HG03066 (cell line): Measurements from ENCODE around the gene GFI1B.
"Not testable (repeated sequence)": the region's sequence is repeated elsewhere in the genome, so short reads cannot be mapped to it uniquely, and the experiment has no call there.

ENCODE experiments used
- ATAC-seq: cut with Tn5 transposase; IDR thresholded peaks from one replicate; pipeline ENCODE4 v1.9.1; 2021; ENCODE audit warnings: low read depth; ENCODE audit not compliant: unreplicated experiment

GFI1B gene

GRCh38 chr9:132989998-132990557 lies 11.6 kb downstream of the GFI1B start:
- ATAC-seq: not testable (repeated sequence)

- no peak for ATAC-seq
These were observed 12.3 kb downstream of the GFI1B start for GRCh38 chr9:132990781-132991180.

DNA sequence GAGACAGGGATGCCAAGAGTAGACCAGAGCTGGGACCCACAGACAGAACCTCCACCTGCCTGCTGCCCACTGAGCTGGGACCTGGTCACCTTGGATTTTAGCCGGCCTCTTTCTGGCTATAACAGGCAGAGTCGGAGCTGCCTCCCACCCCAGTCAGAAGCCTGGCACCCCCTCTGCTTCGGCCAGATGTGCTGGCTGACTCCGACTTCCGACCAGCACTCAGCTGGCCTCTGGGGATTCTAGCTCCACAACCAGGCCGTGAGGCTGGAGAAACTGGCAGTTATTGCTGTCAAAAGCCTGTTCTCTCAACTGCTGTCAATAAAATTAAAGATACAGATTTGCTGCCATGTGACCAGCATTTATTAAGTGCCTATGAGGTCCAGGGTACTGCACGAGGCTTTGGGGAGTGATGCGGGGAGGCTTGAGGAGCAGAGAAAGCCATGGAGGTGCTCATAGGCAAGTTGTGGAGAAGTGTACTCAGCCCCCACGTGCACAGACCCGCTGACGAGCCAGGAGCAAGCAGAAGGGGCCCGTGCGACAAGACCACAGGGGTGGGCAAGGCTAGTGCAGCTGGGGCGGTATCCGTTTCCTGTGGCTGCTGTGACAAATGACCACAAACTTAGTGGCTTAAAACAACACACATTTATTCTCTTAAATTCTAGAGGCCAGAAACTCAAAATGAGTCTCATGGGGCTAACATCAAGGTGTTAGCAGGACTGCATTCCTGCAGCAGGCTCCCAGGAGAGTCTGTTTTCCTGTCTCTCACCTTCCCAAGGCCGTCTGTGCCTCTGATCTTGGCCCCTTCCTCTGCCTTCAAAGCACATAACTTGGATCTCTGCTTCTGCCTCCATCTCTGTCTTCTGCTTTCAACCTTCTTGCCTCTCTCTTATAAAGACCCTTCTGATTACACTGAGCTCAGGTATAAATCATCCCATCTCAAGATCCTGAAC lies 13.1 kb downstream of the GFI1B start:
- ATAC-seq: no peak

GRCh38 chr9:132993511-132993939 lies 15.0 kb downstream of the GFI1B start:
- no peak for ATAC-seq

DNA sequence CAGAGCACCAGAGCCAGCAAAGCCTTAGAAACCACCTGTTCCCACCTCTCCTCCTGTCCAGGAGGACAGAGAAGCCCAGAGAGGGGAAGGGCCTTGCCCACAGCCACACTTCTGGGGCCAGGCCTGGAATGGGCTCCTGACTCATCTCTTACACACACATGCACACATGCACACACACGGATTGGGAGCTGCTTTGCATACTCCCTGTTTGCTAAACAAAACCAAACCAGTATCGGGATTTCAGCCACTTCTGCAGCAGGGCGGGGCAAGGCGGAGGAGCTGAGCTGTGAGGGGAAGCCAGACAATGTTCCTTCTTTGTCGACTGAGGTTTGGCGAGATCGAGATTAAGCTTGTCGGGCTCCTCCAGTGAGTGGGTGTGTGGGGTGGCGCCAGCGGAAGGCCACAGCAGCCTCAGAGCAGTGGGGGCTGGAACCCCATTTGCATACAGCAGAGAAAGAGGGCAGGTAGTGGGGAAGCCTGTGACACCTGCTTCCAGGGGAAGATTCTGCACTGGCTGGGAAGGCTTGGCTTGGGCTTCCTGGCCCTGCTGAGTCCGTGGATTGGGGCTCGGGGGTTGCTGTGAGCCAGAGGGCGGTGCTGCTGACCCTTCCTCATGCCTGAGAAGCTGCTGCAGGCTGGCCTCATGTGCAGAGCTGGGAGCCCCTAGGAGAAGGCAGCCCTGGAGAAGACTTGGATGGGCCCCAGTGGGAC lies 16.1 kb downstream of the GFI1B start:
- ATAC-seq: no peak

- no peak for ATAC-seq
These were observed 16.6 kb downstream of the GFI1B start for GRCh38 chr9:132995121-132995420.

DNA sequence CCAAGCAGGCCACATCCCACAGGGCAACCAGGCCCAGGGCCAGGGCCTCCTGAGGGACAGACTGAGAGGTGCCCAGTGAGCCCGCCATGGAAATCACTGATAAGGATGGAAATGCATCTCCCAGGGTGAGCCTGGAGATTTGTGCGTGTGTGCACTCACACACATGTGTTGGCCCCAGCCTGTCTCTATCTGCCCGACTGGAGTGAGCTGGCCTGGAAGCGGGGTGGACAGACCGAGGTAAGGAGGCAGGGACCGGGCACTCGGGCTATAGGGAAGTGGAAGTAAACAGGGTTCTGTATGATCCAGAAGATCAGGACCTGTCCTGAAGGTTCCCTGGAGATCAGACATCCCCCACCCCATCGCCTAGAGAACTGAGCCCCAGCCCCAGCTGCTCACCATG lies 17.4 kb downstream of the GFI1B start:
- no peak for ATAC-seq

DNA sequence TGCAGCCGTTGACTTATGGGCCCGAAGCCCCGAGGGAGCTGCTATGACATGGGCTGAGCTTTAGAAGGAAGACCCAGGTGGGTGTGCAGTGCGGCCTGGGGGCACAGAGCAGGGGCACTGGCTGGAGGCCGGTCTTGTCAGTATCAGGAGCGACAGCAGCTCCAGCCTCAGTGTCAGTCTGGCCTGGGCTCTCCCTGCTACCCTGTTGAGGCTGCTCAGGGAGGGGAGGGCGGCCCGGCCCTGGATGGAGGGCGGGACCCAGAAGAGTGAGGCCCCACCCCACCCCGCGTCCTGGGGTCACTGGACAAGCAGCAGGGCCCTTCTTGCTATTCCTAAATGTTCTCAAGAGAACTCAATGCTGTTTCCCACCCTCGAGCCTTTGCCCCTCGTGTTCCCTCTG lies 18.0 kb downstream of the GFI1B start:
- no peak for ATAC-seq

DNA sequence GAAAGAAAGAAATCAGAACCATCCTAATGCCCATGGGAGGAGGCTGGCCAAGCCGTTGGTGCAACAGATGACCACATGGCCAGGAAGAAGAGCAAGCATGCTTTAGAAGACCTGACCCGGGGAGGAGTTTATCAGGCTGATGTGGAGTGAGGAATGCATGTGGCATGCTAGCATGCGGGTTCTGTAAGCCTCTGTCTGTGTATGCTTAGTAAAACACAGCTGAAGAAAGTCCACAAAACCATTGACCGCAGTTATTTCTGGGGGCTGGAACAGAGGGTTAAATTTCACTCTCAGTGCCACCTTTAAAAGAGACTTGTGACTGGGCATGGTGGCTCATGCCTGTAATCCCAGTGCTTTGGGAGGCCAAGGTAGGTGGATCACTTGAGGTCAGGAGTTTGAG lies 19.1 kb downstream of the GFI1B start:
- ATAC-seq: no peak

DNA sequence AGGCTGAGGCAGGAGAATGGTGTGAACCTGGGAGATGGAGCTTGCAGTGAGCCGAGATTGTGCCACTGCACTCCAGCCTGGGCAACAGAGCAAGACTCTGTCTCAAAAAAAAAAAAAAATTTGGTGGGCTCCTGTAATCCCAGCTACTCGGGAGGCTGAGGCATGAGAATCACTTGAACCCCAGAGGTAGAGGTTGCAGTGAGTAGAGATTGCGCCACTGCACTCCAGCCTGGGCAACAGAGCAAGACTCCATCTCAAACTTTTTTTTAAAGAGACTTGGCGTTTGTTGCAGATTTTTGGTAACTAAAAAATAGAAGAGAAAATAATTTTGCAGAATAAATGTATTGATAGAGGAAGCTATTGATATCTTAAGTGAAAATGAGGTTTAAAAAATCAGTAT lies 19.7 kb downstream of the GFI1B start:
- ATAC-seq: not testable (repeated sequence)

GRCh38 chr9:132998831-132999635 lies 20.5 kb downstream of the GFI1B start:
- ATAC-seq: no peak

DNA sequence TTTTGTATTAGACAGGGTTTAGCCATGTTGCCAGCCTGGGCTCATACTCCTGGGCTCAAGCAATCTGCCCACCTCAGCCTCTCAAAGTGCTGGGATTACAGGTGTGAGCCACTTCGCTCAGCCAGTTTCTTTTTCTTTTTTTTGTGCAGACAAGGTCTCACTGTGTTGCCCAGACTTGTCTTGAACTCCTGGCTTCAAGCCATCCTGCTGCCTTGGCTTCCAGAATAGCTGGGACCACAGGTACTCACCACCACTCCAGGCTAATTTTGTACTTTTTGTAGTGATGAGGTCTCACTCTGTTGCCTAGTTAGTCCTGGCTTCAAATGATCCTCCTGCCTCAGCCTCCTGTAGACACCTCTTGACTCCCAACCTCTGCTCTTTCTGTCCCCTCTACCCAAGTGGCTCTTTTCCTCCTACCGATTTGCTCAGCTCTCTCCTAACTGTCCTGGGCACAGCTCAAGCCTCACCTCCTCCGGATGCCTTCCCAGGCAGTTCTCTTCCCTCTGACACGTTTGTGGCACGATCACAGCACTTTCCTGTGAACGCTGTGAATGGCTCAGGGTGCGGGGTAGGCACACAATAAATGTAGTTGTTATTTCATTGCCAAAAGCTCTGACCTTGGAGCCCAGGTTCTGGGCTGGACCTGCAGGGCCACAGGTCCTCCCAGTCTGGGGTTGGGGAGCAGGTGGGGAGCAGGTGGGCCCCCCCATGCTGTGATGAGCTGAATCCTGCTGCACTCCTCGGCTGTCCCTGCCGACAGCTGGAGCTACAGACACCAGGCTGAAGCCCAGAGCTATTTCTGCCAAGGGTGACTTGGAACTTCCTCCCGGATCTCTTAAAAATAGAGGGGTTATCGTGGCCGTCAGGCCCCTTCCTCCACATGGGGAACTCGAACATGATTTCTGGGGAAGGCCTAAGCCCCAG lies 23.9 kb downstream of the GFI1B start:
- no peak for ATAC-seq

DNA sequence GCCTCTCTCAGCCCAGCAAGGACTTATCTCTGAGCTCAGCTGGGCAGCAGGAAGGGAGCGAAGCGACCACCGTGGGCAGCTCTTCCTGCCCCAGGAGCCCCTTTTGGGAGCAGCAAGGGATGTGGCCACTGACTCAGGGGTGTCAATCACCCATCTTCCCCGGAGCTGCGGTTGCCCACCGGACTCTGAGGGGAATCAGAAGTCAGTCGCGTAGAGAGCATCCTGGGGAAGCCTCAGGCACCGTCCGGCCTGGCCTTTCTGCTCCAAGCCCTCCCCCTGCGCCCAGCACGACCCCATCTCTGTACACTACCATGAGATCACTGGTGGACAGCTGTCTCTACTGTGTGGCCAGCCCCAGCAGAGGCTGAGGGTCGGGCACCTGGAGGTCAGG lies 24.6 kb downstream of the GFI1B start:
- ATAC-seq: no peak

GRCh38 chr9:133003671-133004090 lies 25.2 kb downstream of the GFI1B start:
- ATAC-seq: no peak

DNA sequence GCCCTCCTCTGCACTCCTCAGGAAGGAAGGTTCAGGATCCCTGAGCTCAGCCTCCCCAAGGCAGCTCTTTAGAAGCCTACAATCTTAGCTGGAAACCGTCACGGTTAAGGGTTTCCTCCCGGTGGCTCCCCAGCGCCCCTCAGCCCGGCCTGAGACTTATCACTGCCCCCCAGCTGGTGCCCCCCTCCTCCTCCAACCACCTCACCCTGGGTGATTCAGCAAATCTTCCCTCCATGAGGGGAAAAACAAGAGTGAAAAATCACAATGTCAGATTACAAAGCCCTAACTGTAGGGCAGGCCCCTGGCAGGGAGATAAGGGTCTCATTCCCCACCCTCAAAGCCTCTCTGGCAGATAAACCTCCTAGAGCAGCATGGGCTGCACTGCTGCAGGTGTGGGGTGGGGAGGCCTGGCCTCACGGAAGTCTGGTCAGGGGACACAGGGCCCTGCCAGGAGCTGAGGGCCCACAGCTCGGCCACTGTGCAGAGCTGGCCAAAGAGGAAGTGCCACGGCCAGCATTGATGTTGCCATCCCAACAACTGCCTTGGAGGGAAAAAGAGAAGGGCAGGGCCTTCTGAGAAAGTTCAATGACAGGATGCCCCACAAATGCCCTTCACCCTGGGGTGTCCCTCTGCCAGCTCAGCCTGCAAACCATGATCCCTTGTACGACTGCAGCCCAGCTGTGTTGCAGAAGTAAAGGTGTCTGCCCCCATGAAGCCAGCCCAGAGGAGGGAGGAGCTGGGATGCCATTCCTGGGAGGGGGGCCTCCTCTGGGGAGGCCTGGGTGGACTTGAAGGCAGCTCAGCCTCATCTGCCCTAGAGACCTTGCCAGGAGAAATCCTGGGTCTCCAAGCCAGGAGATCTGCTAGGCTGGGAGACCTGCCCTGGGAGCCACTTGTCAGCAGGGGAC lies 25.9 kb downstream of the GFI1B start:
- ATAC-seq: no peak

GRCh38 chr9:133004999-133005760 lies 26.7 kb downstream of the GFI1B start:
- no peak for ATAC-seq

GRCh38 chr9:133005957-133006356 lies 27.5 kb downstream of the GFI1B start:
- no peak for ATAC-seq

DNA sequence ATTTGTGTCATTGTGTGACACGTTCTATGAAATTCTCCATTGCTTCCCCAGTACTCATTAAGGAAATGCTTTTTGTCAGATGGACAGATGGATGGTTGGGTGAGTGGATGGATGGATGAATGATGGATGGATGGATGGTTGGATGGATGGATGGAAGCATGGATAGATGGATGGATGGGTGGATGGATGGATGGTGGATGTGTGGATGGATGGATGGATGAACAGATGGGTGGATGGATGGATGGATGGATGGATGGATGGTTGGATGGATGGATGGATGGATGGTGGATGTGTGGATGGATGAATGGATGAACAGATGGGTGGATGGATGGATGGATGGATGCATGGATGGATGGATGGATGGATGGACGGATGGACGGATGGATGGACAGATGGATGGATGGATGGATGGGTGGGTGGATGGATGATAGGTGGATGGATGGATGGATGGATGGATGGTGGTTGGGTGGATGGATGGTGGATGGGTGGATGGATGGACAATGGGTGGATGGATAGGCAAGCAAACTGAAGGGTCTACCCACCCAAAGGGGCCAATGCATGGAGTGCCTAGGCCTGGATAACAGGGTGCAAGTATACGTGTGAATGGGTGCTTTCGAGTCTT lies 28.3 kb downstream of the GFI1B start:
- ATAC-seq: no peak
